Neural cell (in vitro differentiated cells): ENCODE results near the gene SLC26A2.

Experiments used
- EP300 ChIP-seq: fragments of 450-650 bp; conservative IDR thresholded peaks from 2 replicates; pipeline ENCODE4 v1.6.1; 2014; ENCODE audit warnings: antibody characterized with exemption, mild to moderate bottlenecking, moderate library complexity; ENCODE audit not compliant: poor library complexity, severe bottlenecking
- EZH2 ChIP-seq: fragments of 200-600, 300-800 bp; shearing (Covaris generic), sonication (generic); IDR thresholded peaks from 2 replicates; pipeline ENCODE4 v1.6.1; 2014; ENCODE audit warnings: antibody characterized with exemption, low read length, borderline replicate concordance, mild to moderate bottlenecking; ENCODE audit not compliant: insufficient read depth, poor library complexity, severe bottlenecking
- MXI1 ChIP-seq: fragments of 450-650 bp; conservative IDR thresholded peaks from 2 replicates; pipeline ENCODE4 v1.6.1; 2014; ENCODE audit warnings: antibody characterized with exemption, mild to moderate bottlenecking; ENCODE audit not compliant: poor library complexity, severe bottlenecking
- RAD21 ChIP-seq: fragments of 450-650 bp; conservative IDR thresholded peaks from 2 replicates; pipeline ENCODE4 v1.6.1; 2014; ENCODE audit warnings: antibody characterized with exemption, mild to moderate bottlenecking, moderate library complexity
- SMC3 ChIP-seq: fragments of 450-650 bp; conservative IDR thresholded peaks from 2 replicates; pipeline ENCODE4 v1.6.1; 2014; ENCODE audit warnings: antibody characterized with exemption, mild to moderate bottlenecking, moderate library complexity; ENCODE audit not compliant: poor library complexity
- TAF1 ChIP-seq: IDR thresholded peaks from 2 replicates; pipeline ENCODE4 v1.6.1; 2012; ENCODE audit warnings: low read depth
- TF ChIP-seq, protein P1 (sequence below): fragments of 450-650 bp; IDR thresholded peaks from 2 replicates; pipeline ENCODE4 v1.5.1; 2014; ENCODE audit warnings: antibody characterized with exemption, mild to moderate bottlenecking, moderate library complexity; ENCODE audit not compliant: poor library complexity, severe bottlenecking

DNA sequence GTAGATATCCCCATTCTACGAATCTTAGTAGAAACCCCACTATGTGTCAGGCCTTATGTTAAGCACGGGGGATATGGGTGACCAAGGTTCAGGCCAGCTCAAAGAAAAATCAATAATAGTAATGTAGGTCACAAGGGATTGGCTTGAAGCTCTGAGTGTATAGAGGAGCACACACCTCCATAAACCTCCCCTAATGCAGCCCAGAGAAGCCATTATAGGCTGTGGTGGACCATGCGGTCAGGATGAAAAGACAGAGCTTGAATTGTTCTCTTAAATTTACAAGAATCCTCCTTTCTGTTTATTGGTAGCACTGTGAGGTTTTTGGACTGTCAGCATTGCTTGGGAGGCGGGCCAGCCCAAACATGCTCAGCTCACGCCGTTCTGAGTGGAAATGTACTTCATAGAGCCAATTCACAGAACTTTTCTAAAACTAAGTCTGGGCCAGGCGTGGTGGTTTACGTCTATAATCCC is 25.1 kb upstream of the SLC26A2 start:
- TF ChIP-seq EP300 (no peak), EZH2 (no peak), MXI1 (no peak), TAF1 (no peak), SMC3 (no peak), RAD21 (no peak)
- TF ChIP-seq, protein P1, sequence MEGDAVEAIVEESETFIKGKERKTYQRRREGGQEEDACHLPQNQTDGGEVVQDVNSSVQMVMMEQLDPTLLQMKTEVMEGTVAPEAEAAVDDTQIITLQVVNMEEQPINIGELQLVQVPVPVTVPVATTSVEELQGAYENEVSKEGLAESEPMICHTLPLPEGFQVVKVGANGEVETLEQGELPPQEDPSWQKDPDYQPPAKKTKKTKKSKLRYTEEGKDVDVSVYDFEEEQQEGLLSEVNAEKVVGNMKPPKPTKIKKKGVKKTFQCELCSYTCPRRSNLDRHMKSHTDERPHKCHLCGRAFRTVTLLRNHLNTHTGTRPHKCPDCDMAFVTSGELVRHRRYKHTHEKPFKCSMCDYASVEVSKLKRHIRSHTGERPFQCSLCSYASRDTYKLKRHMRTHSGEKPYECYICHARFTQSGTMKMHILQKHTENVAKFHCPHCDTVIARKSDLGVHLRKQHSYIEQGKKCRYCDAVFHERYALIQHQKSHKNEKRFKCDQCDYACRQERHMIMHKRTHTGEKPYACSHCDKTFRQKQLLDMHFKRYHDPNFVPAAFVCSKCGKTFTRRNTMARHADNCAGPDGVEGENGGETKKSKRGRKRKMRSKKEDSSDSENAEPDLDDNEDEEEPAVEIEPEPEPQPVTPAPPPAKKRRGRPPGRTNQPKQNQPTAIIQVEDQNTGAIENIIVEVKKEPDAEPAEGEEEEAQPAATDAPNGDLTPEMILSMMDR = no peak
